ENCODE results near the gene ZBTB16.

Gene ZBTB16

GRCh38 chr11:114260483-114260882, 201.0 kb downstream of the ZBTB16 start:
- no peak for DNase-seq (ENCODE audit: low read depth)

GRCh38 chr11:114261791-114262190, 202.3 kb downstream of the ZBTB16 start:
- no peak for DNase-seq (ENCODE audit: low read depth)

- no peak for DNase-seq (ENCODE audit: low read depth)
These were observed 203.4 kb downstream of the ZBTB16 start for GRCh38 chr11:114262681-114263512.

- no peak for DNase-seq (ENCODE audit: low read depth)
These were observed 204.1 kb downstream of the ZBTB16 start for GRCh38 chr11:114263513-114264170.

GRCh38 chr11:114264381-114264780, 204.9 kb downstream of the ZBTB16 start:
- DNase-seq (ENCODE audit: low read depth): no peak

- DNase-seq (ENCODE audit: low read depth): no peak
These were observed 205.8 kb downstream of the ZBTB16 start for GRCh38 chr11:114265122-114265878.

GRCh38 chr11:114269498-114269897, 210.0 kb downstream of the ZBTB16 start:
- no peak for DNase-seq (ENCODE audit: low read depth)

- no peak for DNase-seq (ENCODE audit: low read depth)
These were observed 211.2 kb downstream of the ZBTB16 start for GRCh38 chr11:114270531-114271270.

- DNase-seq (ENCODE audit: low read depth): no peak
These were observed 211.8 kb downstream of the ZBTB16 start for GRCh38 chr11:114271316-114271715.

GRCh38 chr11:114272311-114272710, 212.8 kb downstream of the ZBTB16 start:
- DNase-seq (ENCODE audit: low read depth): no peak

- DNase-seq (ENCODE audit: low read depth): no peak
These were observed 213.6 kb downstream of the ZBTB16 start for GRCh38 chr11:114273071-114273470.

- no peak for DNase-seq (ENCODE audit: low read depth)
These were observed 214.6 kb downstream of the ZBTB16 start for GRCh38 chr11:114273890-114274635.

- no peak for DNase-seq (ENCODE audit: low read depth)
These were observed 215.1 kb downstream of the ZBTB16 start for GRCh38 chr11:114274637-114275036.

- no peak for DNase-seq (ENCODE audit: low read depth)
These were observed 215.8 kb downstream of the ZBTB16 start for GRCh38 chr11:114275280-114275679.

GRCh38 chr11:114276077-114276476, 216.6 kb downstream of the ZBTB16 start:
- DNase-seq (ENCODE audit: low read depth): no peak

- DNase-seq (ENCODE audit: low read depth): no peak
These were observed 218.3 kb downstream of the ZBTB16 start for GRCh38 chr11:114277637-114278341.

- no peak for DNase-seq (ENCODE audit: low read depth)
These were observed 219.0 kb downstream of the ZBTB16 start for GRCh38 chr11:114278342-114279065.

- DNase-seq (ENCODE audit: low read depth): no peak
These were observed 220.5 kb downstream of the ZBTB16 start for GRCh38 chr11:114279792-114280546.

GRCh38 chr11:114280696-114281095, 221.2 kb downstream of the ZBTB16 start:
- DNase-seq (ENCODE audit: low read depth): no peak
